HL-60 (cell line): Measurements from ENCODE around the gene ATP1A1.

ENCODE experiments used
- DNase-seq, 2 experiments: peaks; one replicate each; pipeline ENCODE4 v3.0.0-alpha.2; 2010 to 2020; ENCODE audit warnings: low read depth in 1 of 2, low spot score in 1 of 2
- H3K27ac ChIP-seq: fragments of 250-450 bp; sonication (Bioruptor Pico); replicated peaks from 2 replicates; pipeline ENCODE4 v1.5.1; 2020; ENCODE audit warnings: mild to moderate bottlenecking, moderate library complexity
- H3K27me3 ChIP-seq: fragments of 250-450 bp; sonication (Bioruptor Pico); 2 replicates; pipeline ENCODE4 v1.5.1; 2021; ENCODE audit warnings: mild to moderate bottlenecking, moderate library complexity; ENCODE audit not compliant: insufficient read depth, poor library complexity, severe bottlenecking
- H3K4me3 ChIP-seq: replicated peaks from 2 replicates; pipeline ENCODE4 v1.5.1; 2011; ENCODE audit warnings: mild to moderate bottlenecking, control low read depth, low read length; ENCODE audit not compliant: insufficient read depth
- GABPA ChIP-seq: IDR thresholded peaks from 2 replicates; pipeline ENCODE4 v1.6.1; 2012; ENCODE audit warnings: low read depth
- POLR2AphosphoS5 ChIP-seq: IDR thresholded peaks from 2 replicates; pipeline ENCODE4 v1.6.1; 2012; ENCODE audit warnings: low read depth
- SPI1 ChIP-seq: IDR thresholded peaks from 2 replicates; pipeline ENCODE4 v1.6.1; 2012; ENCODE audit warnings: low read depth, mild to moderate bottlenecking, borderline replicate concordance
- TF ChIP-seq, protein P1 (sequence below): IDR thresholded peaks from 2 replicates; pipeline ENCODE4 v1.6.1; 2012; ENCODE audit warnings: low read depth; ENCODE audit not compliant: insufficient replicate concordance
- TF ChIP-seq, protein P2 (sequence below): IDR thresholded peaks from one replicate; pipeline ENCODE4 v1.5.1; 2011; ENCODE audit warnings: low read length, control low read depth, inconsistent platforms; ENCODE audit not compliant: insufficient read depth

ATP1A1 gene

DNA sequence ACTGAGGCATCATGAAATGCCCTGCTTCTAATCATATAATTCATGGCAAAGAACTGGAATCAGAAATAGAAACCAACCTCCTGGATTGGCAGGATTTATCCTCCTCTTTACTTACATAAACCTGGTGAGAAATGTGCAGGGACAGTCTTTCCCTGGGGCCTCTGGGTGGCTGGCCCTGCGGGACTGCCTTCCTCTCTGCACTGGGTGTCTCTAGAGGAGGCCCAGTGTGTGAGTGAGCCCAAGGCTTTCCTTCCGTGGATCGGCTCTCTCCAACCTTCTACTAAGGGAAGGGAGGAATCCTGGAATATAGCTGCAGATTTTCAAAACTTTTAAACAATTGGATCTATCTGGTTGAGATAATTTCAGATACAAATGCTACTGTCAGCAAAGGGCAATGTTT is 11.4 kb upstream of the ATP1A1 start:
- H3K4me3 ChIP-seq: no peak overlapping the region
- DNase-seq: no peak
- no peak overlapping the region for H3K27ac ChIP-seq
- no peak for TF ChIP-seq POLR2AphosphoS5
- TF ChIP-seq, protein P1, sequence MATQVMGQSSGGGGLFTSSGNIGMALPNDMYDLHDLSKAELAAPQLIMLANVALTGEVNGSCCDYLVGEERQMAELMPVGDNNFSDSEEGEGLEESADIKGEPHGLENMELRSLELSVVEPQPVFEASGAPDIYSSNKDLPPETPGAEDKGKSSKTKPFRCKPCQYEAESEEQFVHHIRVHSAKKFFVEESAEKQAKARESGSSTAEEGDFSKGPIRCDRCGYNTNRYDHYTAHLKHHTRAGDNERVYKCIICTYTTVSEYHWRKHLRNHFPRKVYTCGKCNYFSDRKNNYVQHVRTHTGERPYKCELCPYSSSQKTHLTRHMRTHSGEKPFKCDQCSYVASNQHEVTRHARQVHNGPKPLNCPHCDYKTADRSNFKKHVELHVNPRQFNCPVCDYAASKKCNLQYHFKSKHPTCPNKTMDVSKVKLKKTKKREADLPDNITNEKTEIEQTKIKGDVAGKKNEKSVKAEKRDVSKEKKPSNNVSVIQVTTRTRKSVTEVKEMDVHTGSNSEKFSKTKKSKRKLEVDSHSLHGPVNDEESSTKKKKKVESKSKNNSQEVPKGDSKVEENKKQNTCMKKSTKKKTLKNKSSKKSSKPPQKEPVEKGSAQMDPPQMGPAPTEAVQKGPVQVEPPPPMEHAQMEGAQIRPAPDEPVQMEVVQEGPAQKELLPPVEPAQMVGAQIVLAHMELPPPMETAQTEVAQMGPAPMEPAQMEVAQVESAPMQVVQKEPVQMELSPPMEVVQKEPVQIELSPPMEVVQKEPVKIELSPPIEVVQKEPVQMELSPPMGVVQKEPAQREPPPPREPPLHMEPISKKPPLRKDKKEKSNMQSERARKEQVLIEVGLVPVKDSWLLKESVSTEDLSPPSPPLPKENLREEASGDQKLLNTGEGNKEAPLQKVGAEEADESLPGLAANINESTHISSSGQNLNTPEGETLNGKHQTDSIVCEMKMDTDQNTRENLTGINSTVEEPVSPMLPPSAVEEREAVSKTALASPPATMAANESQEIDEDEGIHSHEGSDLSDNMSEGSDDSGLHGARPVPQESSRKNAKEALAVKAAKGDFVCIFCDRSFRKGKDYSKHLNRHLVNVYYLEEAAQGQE: no peak
- no peak for TF ChIP-seq SPI1
- TF ChIP-seq, protein P2, sequence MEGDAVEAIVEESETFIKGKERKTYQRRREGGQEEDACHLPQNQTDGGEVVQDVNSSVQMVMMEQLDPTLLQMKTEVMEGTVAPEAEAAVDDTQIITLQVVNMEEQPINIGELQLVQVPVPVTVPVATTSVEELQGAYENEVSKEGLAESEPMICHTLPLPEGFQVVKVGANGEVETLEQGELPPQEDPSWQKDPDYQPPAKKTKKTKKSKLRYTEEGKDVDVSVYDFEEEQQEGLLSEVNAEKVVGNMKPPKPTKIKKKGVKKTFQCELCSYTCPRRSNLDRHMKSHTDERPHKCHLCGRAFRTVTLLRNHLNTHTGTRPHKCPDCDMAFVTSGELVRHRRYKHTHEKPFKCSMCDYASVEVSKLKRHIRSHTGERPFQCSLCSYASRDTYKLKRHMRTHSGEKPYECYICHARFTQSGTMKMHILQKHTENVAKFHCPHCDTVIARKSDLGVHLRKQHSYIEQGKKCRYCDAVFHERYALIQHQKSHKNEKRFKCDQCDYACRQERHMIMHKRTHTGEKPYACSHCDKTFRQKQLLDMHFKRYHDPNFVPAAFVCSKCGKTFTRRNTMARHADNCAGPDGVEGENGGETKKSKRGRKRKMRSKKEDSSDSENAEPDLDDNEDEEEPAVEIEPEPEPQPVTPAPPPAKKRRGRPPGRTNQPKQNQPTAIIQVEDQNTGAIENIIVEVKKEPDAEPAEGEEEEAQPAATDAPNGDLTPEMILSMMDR: no peak
- no peak for TF ChIP-seq GABPA
- no peaks in the 10 kb centered on the region for H3K27me3 ChIP-seq

DNA sequence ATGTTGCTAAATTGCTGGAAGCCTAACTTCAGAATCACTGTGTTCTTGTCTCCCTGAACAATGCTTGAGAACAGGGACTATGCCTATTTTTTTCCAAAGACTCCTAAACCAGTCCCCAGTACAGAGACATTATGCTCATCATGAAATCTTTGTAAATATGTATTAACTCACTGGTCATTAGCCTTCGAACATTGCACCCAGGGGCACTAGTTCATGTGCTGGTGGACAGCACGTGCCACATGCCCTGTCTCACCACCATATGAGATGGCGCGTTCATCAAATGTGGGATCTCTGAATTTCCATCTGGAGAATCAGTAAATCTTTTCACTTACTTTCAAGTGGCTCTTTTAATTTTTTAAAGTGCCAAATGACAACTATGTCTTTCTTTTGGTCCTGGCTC is 11.0 kb upstream of the ATP1A1 start:
- no peaks in the 10 kb centered on the region for H3K27me3 ChIP-seq
- H3K4me3 ChIP-seq: no peak overlapping the region
- no peak overlapping the region for H3K27ac ChIP-seq
- TF ChIP-seq, protein P2: no peak
- TF ChIP-seq POLR2AphosphoS5 (no peak), GABPA (no peak), SPI1 (no peak)
- TF ChIP-seq, protein P1: no peak
- no peak for DNase-seq

DNA sequence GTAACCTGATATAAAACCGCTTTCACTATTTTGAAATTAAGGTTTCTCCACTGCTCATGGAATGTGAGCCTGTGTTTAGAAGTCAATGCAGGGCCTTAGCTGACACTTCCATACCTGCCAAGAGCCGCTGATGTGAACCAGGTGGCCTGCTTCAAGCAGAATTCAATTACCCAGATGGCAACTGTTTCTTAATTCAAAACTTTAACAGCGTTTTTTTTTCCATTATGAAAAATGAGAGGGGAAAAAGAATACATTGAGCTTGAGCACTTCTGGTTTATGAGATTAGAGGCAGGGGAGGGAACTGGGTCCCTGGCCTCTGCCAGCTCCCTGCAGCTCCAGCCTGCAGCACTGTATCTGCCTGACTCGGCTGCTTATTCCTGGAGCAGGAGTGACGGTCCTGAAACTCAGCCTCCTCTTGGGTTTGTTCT is 7.7 kb upstream of the ATP1A1 start:
- no peak overlapping the region for H3K27ac ChIP-seq
- H3K27me3 ChIP-seq: no peaks in the 10 kb centered on the region
- TF ChIP-seq, protein P1: no peak
- TF ChIP-seq, protein P2: no peak
- no peak for TF ChIP-seq SPI1
- TF ChIP-seq POLR2AphosphoS5: no peak
- TF ChIP-seq GABPA: no peak
- H3K4me3 ChIP-seq: no peak overlapping the region
- no peak for DNase-seq
